HG03439 (cell line): ENCODE data around the gene CMTM2.
A peak's percentile ranks its signal among the peaks of the same experiment; 100 is the strongest.
"Not testable (repeated sequence)": the region's sequence is repeated elsewhere in the genome, so short reads cannot be mapped to it uniquely, and the experiment has no call there.

ENCODE experiments used
- ATAC-seq: cut with Tn5 transposase; IDR thresholded peaks from one replicate; pipeline ENCODE4 v1.9.1; 2021; ENCODE audit warnings: mild to moderate bottlenecking, moderate library complexity; ENCODE audit not compliant: unreplicated experiment

The CMTM2 gene

DNA sequence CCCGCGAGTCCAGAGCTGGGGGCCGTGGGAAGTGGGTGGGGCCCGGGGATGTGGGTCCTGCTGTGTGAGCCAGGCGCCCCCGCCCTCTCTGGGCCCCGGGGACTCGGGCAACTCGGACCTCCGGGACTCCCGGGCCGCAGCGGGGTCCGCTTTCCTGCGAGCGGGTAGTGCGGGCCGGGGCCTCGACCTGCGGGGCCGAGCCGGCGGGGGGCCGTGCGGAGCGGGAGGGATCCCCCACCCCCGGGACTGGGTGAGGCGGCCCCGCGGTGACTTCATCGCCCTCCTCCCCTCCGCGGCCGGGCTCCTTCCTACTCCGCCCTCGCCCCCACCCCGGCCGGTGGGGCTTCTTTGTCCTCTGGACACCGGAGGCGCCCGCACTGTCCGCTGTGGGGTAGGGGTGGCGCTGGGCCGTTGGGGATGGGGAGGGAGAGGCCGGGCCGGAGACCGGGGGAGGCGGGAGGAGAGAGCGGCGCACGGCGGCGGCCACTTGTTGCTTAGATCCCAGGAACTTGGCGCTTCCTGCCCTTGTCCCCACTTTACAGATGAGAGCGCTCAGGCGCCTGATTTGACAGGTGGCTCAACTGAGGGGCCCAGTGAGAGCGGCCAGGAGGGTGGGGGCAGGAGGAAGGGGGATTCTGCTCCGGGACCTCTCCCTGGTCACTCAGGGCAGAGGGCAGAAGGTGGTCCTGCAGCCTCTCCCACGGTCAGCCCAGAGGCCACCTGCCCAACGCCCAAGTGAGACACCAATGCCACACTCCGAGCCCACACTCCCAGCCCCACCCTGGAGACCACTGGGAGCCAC is 26.1 kb downstream of the CMTM2 start:
- peak; percentile 7 for ATAC-seq

GRCh38 chr16:66605979-66606751 is 26.9 kb downstream of the CMTM2 start:
- no peak for ATAC-seq

DNA sequence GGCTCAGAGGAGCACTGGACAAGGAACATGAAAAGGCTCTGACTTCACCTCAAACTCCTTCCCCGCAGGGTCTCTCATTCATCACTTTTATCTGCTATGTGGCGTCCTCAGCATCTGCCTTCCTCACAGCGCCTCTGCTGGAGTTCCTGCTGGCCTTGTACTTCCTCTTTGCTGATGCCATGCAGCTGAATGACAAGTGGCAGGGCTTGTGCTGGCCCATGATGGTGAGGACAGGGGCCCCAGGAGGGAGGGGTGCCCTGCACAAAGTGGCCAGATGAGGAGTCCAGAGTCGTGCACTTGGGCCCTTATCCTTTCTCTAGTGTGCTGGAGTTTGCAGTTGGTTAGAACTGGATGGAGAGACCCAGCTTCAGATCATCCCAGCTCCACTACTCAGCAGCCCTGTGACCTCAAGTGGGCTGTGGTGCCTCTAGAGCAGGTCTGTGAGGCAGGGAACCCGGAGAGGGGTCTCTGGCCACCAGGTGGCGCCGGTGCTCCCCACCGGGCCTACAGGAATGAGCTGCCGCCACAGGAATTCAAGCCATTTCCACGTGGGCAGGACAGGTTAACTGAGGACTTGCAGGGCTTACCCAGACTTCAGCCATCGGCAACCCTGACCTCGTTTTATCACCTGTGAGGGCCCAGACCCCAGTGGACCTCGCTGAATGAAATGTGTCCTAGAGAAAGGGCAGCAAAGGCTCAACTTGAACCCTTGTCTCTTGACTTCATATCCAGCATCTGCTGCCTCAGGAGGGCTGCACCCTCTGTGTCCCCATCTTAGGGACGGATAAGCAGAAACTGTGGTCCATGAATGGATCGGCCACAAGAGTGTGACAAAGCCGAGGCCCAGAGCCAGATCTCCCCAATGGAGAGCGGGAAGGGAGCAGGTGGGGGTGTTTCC is 29.2 kb downstream of the CMTM2 start:
- ATAC-seq, result peak; percentile 43

DNA sequence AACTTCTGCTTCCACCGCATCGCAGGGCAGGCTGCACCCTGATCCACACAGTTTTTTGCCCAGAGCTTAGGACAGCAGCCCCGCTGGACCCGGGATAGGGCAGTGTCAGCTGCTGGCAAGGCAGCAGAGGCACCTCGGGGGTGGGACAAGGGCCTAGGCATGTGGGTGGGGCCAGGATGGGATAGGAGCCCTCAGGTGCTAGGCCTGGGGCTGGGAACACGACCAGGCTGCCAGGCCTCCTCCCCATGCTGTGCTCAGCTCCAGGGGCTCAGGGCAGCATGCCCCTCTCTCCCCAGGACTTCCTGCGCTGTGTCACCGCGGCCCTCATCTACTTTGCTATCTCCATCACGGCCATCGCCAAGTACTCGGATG is 29.9 kb downstream of the CMTM2 start:
- ATAC-seq, result no peak

- ATAC-seq, result no peak
Measured at GRCh38 chr16:66610111-66610820, 31.0 kb downstream of the CMTM2 start.

- not testable (repeated sequence) for ATAC-seq
Measured at GRCh38 chr16:66611911-66612310, 32.6 kb downstream of the CMTM2 start.

DNA sequence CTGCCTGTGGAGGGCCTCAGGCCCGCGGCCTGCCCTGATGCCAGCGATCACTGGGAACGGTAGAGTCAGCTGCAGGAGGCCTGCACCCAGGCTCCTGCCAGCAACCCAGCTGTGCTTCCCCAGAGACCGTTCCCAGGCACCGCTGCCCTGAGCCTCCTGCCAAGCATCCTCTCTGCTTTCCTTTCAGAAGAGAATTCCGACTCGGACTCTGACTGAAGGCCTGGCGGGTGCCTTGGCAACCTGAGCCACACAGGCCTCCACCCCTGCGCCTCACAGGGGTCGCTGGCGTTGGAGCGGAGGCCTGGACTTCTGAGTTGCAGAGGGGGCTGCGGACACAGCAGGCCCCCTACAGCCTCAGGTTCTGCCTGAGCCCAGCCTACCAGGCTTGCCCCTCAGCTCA is 33.2 kb downstream of the CMTM2 start:
- no peak for ATAC-seq

DNA sequence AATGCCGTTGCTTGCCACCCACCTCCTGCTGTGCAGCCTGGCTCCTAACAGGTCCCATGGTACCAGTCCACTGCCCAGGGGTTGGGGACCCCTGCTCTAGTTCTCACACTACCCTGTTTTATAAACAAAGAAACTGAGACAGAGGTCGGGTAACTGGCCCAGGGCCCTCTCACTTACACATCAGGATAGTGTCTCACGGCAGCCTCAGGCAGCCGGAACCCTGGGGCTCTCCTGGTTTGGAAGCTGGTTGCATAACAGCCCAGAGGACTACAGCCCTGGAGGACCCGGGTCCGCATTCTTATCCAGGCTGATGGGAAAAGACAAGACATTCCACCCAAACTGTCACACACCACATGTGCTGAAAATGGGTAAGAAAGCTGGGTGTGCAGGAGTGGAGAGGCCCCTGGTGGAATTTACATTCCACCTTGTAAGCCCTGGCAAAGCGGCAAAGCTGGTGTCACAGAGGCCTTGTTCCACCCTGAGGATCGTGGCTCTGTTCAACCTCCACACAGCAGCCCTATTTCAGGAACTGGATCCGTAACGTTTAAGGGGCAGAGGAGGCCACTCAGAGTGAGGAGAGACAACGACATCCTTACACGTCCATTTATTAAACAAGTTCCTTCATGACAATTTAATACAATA is 35.0 kb downstream of the CMTM2 start:
- ATAC-seq, result no peak

- ATAC-seq, result no peak
Measured at GRCh38 chr16:66616169-66616568, 36.9 kb downstream of the CMTM2 start.

GRCh38 chr16:66616592-66616991 is 37.3 kb downstream of the CMTM2 start:
- no peak for ATAC-seq

- no peak for ATAC-seq
Measured at GRCh38 chr16:66617010-66617434, 37.8 kb downstream of the CMTM2 start.

- ATAC-seq, result no peak
Measured at GRCh38 chr16:66617728-66618127, 38.5 kb downstream of the CMTM2 start.

DNA sequence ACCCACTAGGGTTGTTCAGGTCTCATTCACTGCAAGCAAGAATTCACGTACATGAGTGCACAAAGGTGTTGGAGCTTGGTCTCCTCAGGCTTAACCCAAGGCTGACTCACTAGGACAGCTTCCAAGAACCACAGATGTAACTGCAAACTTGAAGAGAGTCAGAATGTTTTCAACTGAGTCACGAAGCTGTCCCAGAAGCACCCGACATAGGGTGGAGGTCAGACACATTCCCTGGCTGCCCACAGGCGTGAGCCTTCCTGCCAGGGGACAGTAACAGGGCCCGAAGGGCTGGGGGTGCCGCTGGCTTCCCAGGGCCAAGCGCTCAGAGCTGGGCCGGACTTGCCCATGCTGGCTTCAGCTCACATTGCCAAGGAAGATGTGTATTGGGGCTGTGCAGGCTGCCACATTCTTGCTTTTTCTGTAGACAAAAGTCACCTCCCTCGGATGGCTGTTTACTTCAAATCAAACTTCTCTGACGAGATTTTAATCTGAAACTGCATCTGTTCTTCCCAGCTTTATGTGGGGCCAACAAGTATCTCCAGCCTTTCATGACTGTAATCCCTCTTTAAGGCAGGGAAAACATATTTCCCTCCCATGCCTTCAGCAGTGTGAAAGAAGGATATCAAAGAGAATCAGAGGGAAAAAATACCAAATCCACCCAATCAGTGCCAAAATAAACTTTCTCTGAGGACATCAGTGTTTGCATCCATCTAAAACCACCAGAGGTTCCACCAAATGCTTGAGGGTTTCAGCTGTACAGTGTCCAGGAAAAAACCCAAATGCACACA is 39.5 kb downstream of the CMTM2 start:
- no peak for ATAC-seq

GRCh38 chr16:66619534-66620428 is 40.5 kb downstream of the CMTM2 start:
- ATAC-seq, result no peak

GRCh38 chr16:66620429-66620795 is 41.1 kb downstream of the CMTM2 start:
- ATAC-seq, result no peak

- no peak for ATAC-seq
Measured at GRCh38 chr16:66621973-66622372, 42.7 kb downstream of the CMTM2 start.

DNA sequence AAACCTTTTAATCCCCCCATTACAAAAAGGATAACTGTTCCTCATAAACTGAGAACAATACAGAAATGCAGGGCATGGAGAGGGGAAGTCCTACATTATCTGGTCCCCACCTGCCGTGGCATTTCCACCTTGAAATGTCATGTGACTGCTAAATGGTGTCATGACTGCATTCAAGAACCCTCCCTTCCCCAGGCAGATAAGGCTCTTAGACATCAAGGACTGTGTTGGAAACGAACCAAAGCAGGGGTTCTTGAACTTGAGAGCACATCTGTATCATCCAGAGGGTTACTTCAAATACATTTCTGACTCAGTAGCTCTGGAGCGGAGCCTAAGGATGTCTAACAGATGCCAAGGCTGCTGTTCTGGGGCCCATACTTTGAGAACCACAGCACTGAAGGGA is 43.6 kb downstream of the CMTM2 start:
- no peak for ATAC-seq

DNA sequence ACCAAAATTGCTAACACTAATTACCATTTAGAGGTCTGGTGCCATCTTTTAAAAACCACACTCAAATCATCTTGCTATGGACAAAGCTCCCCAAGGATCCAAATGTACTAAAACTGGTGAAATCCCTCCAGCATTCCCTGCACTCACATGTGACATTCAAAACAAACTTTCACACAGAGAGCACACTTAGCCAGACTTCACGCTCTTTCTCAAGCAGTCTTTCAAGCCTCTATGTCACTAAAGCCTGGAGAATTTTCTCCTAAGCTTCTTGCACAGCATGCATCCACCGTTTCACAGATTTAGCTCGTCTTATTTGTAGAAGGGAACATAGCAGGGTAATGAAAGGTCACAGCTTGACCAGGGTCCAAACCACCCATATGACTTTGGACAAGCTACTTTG is 44.5 kb downstream of the CMTM2 start:
- ATAC-seq, result no peak
